HG02870 (cell line): ENCODE results near the gene ARHGAP25.

ENCODE experiments used
- ATAC-seq: cut with Tn5 transposase; IDR thresholded peaks from one replicate; pipeline ENCODE4 v1.9.1; 2021; ENCODE audit warnings: mild to moderate bottlenecking, moderate library complexity; ENCODE audit not compliant: unreplicated experiment

Gene ARHGAP25

GRCh38 chr2:68764806-68765311 is 30.2 kb downstream of the ARHGAP25 start:
- ATAC-seq = no peak

- no peak for ATAC-seq
Observed at GRCh38 chr2:68765739-68766375, 31.2 kb downstream of the ARHGAP25 start.

- no peak for ATAC-seq
Observed at GRCh38 chr2:68766376-68766845, 31.8 kb downstream of the ARHGAP25 start.

GRCh38 chr2:68767031-68767961 is 32.7 kb downstream of the ARHGAP25 start:
- ATAC-seq = peak; percentile 39

- no peak for ATAC-seq
Observed at GRCh38 chr2:68767996-68768395, 33.4 kb downstream of the ARHGAP25 start.

GRCh38 chr2:68768461-68768860 is 33.9 kb downstream of the ARHGAP25 start:
- ATAC-seq = no peak

- no peak for ATAC-seq
Observed at GRCh38 chr2:68768951-68769350, 34.3 kb downstream of the ARHGAP25 start.

GRCh38 chr2:68769586-68770270 is 35.1 kb downstream of the ARHGAP25 start:
- ATAC-seq = no peak

GRCh38 chr2:68770271-68771111 is 35.9 kb downstream of the ARHGAP25 start:
- no peak for ATAC-seq

GRCh38 chr2:68771211-68771751 is 36.7 kb downstream of the ARHGAP25 start:
- ATAC-seq = no peak

GRCh38 chr2:68772109-68772508 is 37.5 kb downstream of the ARHGAP25 start:
- no peak for ATAC-seq

- ATAC-seq = peak; percentile 84
Observed at GRCh38 chr2:68774569-68775271, 40.1 kb downstream of the ARHGAP25 start.

- ATAC-seq = peak; percentile 2
Observed at GRCh38 chr2:68775272-68775842, 40.7 kb downstream of the ARHGAP25 start.

- ATAC-seq = no peak
Observed at GRCh38 chr2:68776124-68776523, 41.5 kb downstream of the ARHGAP25 start.

- no peak for ATAC-seq
Observed at GRCh38 chr2:68779595-68779994, 45.0 kb downstream of the ARHGAP25 start.

- ATAC-seq = no peak
Observed at GRCh38 chr2:68784188-68784587, 49.6 kb downstream of the ARHGAP25 start.

- no peak for ATAC-seq
Observed at GRCh38 chr2:68784915-68785314, 50.3 kb downstream of the ARHGAP25 start.

- no peak for ATAC-seq
Observed at GRCh38 chr2:68787356-68787755, 52.7 kb downstream of the ARHGAP25 start.

GRCh38 chr2:68789603-68790002 is 55.0 kb downstream of the ARHGAP25 start:
- ATAC-seq = peak; percentile 100
